ENCODE results near the gene CNMD.

The CNMD gene

DNA sequence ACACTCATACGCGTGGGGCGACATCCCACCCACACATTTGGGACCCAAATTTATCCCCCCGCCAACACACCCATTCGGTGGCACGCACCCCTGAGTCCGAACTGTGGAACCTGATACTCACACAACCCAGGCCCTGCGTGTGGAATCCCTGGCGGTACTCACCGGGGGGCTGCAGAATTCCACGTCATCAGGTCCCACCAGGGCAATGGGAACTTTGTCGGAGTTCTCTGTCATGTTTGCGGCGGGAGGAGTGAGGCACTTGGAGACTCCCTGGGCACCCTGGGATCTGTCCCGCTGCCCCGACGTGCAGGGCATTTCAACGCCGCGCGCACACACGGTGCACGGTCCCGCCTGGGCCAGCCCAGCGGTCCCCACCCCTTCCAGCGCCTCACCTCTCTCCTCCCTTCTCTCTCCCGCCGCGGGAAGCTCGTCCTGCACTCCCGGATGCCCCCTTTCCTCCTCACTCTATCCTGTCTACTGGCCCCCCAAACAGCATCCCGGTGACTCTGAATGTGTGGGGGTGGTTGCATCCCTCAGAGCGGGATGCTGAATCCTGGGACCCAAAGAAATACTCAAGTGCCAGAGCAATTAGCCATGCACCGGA, at the start of gene CNMD:
Gene CNMD, minus strand, starts transcription at position 353 of the 604 bp plus-strand sequence. Its CDS starts 119 bp downstream, at position 234.
- DNase-seq = peak; percentile 23

- DNase-seq = no peak
These were observed 48.4 kb upstream of the CNMD start for GRCh38 chr13:52788011-52788410.

DNA sequence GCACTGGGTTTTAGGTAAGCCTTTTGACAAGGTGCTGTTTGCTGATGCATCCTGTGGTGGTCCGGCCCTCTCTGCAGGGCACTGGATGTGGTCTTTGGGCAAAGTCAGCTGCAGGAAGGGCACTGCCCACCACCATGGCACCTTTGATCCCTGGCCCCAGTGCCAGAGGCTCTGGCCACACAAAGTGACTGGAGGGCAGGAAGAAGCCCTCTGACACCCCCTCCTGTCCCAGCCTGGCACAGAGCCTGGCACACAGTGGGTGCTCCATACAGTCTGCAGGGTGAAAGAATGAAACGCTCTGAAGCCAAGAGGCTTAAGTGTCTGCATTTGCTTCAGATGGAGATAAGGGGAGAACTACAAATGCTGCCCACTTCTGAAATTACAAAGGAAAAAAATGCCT, 47.6 kb upstream of the CNMD start:
- DNase-seq = no peak

- DNase-seq = no peak
These were observed 47.1 kb upstream of the CNMD start for GRCh38 chr13:52786766-52787165.

DNA sequence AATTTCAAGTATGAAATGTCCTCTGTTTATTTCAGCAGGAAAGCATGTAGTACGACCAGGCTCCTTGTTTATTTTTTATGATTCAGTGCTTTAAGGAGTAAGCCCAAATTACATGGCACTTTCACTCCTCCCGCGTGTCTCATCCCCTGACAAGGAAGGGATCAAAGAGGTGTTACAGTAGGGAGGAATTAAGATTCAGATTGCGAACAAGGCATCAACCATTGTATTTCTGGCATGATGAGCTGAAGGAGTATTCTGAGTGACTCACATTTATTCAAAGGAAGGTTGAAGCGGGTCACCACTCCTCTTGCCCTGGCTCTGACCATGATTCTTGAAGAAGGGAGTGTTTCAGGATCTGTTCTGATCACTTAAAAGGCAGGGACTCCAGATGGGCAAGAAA, 46.1 kb upstream of the CNMD start:
- no peak for DNase-seq

DNA sequence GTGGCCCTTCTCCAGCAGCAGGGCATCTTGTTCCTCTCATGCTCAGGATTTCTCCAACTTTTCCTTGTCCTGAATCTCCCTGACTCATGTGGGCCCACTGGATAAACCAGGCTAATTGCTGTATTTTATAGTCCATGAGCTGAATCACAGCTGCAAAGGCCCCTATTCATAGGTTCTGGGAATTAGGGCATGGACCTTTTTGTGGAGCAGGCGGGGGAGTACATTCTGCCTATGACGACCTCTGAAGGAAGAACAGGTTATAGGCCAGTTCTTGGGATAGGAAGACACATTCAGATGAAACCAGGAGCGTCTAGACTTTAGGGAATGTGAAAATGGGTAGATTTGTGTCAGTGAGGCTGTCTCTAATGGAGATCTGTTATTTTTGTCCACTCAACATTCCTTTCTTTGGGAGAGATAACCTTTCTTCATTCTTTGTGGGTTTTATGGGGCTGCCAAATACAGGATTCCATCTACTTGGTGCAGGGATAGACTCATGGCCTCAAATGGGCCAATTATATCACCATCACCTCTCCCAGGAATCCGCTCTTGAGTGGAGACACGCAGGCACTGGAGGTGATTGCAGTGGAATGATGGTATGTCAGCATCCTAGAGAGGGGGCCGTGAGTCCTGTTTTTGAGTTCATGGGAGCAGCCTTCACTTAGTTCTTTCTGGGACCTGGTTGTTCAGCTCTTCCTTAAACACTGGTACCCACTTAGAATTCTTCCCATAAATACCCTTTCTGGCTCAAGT, 45.1 kb upstream of the CNMD start:
- DNase-seq = no peak

DNA sequence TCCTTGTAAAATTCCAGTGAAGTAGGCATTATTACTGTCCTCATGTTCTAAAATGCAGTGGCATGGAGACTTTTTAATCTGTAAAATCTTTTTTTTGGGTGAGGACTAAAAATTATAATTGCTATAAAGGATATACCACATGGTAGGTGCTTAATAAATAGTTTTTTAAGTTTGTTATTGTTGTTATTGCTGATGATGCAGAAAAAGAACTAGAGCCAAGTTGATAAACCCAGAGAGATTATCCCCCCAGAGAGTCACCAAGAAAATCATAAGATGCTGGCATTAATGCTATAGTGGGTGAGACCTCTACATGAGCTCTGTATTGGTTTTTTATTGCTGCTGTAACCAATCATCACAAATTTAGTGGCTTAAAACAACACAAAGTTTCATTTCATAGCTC, 44.3 kb upstream of the CNMD start:
- DNase-seq = no peak

DNA sequence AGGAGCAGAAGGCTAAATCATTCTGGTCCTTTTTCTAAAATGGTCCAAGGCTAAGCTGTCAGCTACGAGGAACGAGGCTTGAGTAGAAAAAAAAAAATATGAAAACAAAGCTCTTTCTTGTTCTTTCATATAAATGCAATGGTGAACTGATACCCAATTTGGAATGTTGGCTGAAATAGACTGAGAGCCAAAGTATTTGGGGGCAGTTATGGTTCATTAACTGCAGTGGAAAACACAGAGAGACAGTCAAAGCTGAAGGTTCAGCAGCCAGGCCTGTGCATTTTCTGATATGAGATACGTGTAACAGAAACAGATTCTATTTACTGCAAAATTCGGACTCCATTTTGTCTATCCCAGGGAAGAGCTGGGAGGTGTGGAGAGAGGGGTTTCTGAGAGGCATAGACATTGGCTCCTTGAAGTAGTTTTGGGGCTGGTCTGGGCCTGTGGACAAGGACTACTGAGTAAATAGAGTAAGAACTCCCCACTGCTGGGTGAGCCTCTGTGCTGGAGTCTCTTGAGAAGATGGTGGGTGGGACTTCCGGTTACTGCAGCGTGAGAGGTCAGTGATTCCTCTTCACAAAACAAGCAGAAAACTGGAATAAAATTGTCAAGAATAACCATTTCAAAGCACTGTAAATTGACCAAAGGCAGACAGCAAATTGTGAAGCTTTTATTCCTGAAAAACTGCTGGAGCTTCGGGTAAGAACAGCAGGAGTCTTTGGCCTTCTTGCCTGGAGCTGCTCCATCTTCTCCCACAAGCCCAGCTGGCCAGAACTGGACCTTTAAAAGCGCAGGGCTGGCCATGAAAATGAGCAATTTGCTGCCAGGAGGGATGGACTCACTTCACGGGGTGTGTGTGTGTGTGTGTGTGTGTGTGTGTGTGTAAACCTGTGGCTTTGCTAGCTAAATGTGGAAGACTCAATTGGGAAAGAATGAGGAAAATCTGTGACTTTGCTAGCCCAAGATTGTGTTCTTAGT, 43.1 kb upstream of the CNMD start:
- DNase-seq = no peak

GRCh38 chr13:52780611-52781010, 41.0 kb upstream of the CNMD start:
- no peak for DNase-seq

DNA sequence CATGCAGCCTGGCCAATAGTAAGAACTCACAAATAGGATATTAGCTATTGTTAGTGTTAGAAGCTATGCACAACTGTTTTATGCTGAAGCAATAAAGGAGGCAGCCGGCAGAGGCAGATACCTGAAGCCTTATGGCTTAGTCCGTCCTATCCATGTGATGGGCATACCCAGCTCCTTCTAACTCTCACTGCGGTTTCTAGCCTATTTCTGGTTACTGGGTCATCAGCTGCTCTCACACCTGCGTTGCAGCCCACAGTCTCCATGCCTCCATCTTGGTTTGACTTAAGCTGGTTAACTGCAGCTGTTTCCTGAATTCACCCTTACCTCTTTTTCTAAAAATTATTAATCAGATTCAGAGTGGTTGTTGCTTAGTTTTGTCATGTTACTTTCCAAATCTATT, 40.5 kb upstream of the CNMD start:
- no peak for DNase-seq

DNA sequence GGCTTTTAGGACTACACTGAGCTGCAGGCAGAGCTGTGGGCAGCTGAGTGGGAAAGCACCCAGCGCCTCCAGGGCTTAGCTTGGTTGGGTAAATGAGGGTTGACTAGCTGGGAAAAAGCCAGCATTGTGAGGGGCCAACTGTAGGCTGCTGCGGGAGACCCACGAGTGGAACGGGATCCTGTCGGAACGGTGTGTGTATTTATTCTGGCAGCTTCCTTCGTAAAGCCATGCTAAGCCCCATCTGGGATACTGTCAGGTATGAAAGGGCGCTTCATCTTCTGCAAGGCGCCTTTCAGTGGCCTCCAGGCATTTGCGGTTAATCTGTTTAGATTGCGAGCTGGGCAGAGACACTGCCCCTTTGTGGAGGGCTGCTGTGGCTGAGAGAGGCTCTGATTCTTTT, 39.5 kb upstream of the CNMD start:
- DNase-seq = peak; percentile 49

DNA sequence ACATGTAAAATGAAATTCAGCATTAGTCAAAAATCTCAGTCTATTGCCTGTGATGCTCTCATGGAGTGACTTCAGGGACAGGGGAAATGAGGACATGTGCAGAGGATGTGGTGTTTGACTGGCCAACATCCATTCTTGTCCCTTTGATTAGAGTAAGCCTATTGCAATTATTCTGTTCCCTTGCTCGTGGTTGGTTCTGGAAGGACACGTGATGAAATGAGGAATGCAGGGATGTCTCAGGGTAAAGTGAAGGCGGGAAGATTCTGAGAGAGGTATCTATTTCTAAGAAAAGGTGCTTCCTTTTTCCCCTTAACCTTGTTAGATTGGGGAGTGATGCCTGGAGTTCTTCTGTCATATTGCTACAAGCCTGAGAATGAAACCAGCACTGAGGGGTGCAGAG, 37.1 kb upstream of the CNMD start:
- DNase-seq = no peak

DNA sequence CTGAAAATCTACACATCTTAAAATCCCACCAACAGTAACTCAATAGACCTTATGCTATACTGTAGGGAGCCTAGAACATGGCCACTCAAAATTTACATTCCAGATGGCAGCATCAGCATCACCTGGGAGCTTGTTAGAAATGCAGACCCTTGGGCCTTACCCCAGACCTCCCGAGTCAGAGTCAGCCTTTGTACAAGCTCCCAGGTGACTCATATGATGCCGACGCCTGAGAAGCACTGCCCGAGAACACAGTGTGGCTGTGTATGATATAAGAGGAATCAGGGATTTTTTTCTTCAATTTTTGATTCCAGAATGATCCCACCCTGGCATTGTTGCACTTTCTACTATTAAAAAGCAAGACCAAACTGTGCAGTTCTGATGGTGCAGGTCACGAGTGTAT, 35.9 kb upstream of the CNMD start:
- no peak for DNase-seq

DNA sequence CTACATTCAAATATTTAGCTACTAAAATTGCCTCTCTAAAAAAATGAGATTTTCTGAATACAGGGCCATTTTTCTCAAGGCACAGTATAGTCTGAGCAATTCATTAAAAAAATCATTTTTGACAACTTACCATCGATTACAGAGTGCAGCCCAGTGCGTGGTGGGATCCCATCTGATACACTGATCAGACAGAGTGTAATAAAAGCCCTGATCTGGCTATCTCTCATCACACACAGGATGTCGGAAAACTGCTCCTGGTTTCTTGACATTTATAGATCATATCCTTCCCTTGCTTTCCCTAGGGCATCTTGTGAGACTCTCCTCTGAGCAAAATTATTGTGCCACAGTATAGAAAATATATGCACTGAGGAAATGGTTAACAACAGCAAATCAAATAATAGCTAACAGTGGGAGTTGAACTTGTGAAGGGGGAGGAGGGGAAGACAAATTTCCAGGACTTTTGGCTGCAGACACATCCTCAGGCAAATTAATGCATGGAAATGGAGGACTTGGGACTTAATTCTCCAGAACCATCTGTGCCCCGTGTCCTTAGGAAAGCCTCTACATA, 28.4 kb upstream of the CNMD start:
- DNase-seq = no peak

- DNase-seq = no peak
These were observed 26.2 kb upstream of the CNMD start for GRCh38 chr13:52765611-52766390.

DNA sequence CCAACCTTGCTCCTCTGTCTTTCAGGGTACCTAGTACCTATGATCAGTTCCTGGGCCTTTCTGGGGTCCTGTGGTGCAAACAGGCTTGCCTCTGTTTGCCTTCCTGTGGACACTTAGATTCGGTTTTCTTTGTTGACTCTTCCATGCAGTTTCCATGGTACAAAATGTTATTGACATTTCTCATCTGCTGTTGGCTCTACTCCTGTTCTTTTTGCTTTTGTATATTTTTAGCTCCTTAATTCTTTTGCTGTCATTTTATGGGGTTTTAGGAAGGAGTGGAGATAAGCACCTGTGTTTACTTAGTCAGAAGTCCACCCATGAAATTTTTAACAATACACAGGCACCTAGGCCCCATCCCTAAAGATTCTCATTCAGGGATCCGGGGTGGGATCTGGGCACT, 20.5 kb upstream of the CNMD start:
- no peak for DNase-seq

- DNase-seq = no peak
These were observed 18.5 kb upstream of the CNMD start for GRCh38 chr13:52758114-52758513.

DNA sequence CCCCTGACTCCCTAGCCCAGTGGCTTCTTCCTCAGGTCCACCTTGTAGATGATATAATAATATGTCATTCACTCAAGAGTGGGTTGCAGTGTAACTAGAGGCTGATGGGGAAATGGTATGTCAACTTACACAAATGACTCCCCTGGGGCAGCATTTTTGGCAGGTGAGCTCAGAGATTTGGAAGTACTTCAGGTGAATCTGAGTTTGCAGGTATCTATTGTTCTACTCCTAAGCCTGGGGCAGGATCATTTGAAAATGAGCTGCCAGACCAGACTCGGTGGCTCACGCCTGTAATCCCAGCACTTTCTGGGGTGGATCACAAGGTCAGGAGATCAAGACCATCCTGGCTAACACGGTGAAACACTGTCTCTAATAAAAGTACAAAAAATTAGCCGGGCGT, 11.6 kb upstream of the CNMD start:
- no peak for DNase-seq

DNA sequence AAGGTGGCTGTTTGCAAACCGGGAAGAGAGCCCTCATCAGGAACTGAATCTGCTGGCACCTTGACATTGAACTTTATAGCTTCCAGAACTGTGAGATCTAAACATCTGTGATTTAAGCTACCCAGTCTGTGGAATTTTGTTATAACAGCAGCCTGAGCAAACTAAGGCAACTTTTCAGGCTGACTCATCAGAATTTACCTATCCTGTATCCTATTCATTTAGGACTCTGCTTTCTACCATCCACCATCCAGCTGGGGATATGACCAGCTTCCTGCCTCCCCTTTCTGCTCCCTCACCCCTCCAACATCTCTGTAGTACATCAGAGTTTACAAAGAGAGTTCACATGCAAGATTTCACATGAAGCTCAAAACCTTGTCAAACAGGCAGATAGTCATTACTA, 11.1 kb upstream of the CNMD start:
- no peak for DNase-seq

DNA sequence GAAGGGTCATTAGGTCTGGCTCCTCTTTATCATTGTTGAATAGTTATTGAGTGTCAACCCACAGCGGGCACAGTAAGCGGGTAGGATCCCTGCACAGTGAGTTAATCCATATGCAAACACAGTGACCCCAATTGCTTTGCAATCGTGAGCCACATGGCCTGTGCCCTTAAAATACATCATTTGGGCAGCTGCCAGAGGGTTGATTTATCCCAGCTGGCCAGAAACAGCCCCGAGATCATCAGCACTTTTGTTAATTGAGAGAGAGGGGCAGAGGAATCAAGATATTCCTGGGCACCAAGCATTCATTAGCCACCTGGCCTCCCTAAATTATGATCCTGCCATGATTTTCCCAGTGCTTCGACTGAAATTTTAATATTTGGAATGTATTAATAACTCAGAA, 9.8 kb upstream of the CNMD start:
- DNase-seq = no peak

DNA sequence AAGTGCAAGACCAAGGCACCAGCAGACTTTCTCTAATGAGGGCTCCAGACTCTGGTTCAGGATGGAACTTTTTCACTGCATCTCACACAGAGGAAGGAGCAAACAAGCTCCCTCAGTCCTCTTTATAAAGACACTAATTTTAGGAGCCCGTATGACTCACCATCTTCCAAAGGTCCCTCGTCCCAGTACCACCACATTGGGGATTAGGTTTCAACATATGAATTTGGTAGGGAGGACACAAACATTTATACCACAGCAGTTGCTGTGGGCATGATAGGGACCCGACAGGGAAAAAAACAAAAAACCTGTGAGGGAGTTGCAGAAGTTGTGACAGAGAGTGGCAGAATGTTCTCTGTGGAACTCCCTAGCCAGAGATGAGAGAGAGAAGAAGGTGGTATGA, 6.5 kb upstream of the CNMD start:
- no peak for DNase-seq

GRCh38 chr13:52744842-52745375, 5.3 kb upstream of the CNMD start:
- DNase-seq = peak; percentile 25

Measured in right hindlimb (tissue), 1 donor.